Trophoblast cell (in vitro differentiated cells and primary cell): ENCODE data around the gene AGFG2.

Experiments
- DNase-seq, 2 donors: peaks; one replicate each; pipeline ENCODE4 v3.0.0-alpha.2; 2016
- H2AFZ ChIP-seq: 2 replicates; pipeline ENCODE4 v1.6.1; 2013; ENCODE audit warnings: low read length, moderate library complexity, mild to moderate bottlenecking; ENCODE audit not compliant: insufficient read depth, poor library complexity
- H2AK5ac ChIP-seq: 2 replicates; pipeline ENCODE4 v1.6.1; 2013; ENCODE audit warnings: mild to moderate bottlenecking, low read length
- H2BK120ac ChIP-seq: 2 replicates; pipeline ENCODE4 v1.6.1; 2013; ENCODE audit warnings: low read length, mild to moderate bottlenecking, moderate library complexity; ENCODE audit not compliant: insufficient read depth, poor library complexity
- H2BK12ac ChIP-seq: 2 replicates; pipeline ENCODE4 v1.6.1; 2013; ENCODE audit warnings: mild to moderate bottlenecking, low read length, moderate library complexity
- H2BK5ac ChIP-seq: 2 replicates; pipeline ENCODE4 v1.6.1; 2013; ENCODE audit warnings: low read length, low read depth, moderate library complexity, mild to moderate bottlenecking; ENCODE audit not compliant: poor library complexity
- H3K14ac ChIP-seq: 2 replicates; pipeline ENCODE4 v1.6.1; 2013; ENCODE audit warnings: mild to moderate bottlenecking, low read length
- H3K18ac ChIP-seq: 2 replicates; pipeline ENCODE4 v1.6.1; 2013; ENCODE audit warnings: mild to moderate bottlenecking, low read length
- H3K23ac ChIP-seq: 2 replicates; pipeline ENCODE4 v1.6.1; 2013; ENCODE audit warnings: low read length
- H3K27ac ChIP-seq: 2 replicates; pipeline ENCODE4 v1.5.1; 2013; ENCODE audit warnings: low read depth, mild to moderate bottlenecking, inconsistent platforms, low read length, moderate library complexity
- H3K27me3 ChIP-seq: 2 replicates; pipeline ENCODE4 v1.6.1; 2013; ENCODE audit warnings: inconsistent platforms, mild to moderate bottlenecking, low read length, moderate library complexity; ENCODE audit not compliant: insufficient read depth
- H3K36me3 ChIP-seq, 2 experiments: 1 replicate in 1 of 2; 2 replicates in 1 of 2; pipeline ENCODE4 v1.6.1; 2013; ENCODE audit warnings: low read length in 2 of 2, mild to moderate bottlenecking in 2 of 2, moderate library complexity in 1 of 2; ENCODE audit not compliant: insufficient read depth in 2 of 2, control insufficient read depth in 1 of 2
- H3K4ac ChIP-seq: 2 replicates; pipeline ENCODE4 v1.6.1; 2013; ENCODE audit warnings: low read depth, mild to moderate bottlenecking, low read length, moderate library complexity
- H3K4me1 ChIP-seq, 2 experiments: 1 replicate in 1 of 2; 2 replicates in 1 of 2; pipeline ENCODE4 v1.6.1; 2013; ENCODE audit warnings: low read length in 2 of 2, mild to moderate bottlenecking in 2 of 2, moderate library complexity in 1 of 2; ENCODE audit not compliant: insufficient read depth in 2 of 2, control insufficient read depth in 1 of 2
- H3K4me2 ChIP-seq: 2 replicates; pipeline ENCODE4 v1.6.1; 2013; ENCODE audit warnings: inconsistent platforms, mild to moderate bottlenecking, low read length, moderate library complexity
- H3K4me3 ChIP-seq: 2 replicates; pipeline ENCODE4 v1.5.1; 2013; ENCODE audit warnings: mild to moderate bottlenecking, low read depth, low read length, inconsistent platforms
- H3K79me1 ChIP-seq: one replicate; pipeline ENCODE4 v1.6.1; 2013; ENCODE audit warnings: low read length
- H3K79me2 ChIP-seq: 2 replicates; pipeline ENCODE4 v1.6.1; 2013; ENCODE audit warnings: low read length, mild to moderate bottlenecking; ENCODE audit not compliant: control insufficient read depth, insufficient read depth, poor library complexity
- H3K9ac ChIP-seq: 2 replicates; pipeline ENCODE4 v1.6.1; 2013; ENCODE audit warnings: mild to moderate bottlenecking, low read length
- H3K9me3 ChIP-seq: 2 replicates; pipeline ENCODE4 v1.6.1; 2013; ENCODE audit warnings: low read depth, mild to moderate bottlenecking, control low read depth, inconsistent platforms, low read length; ENCODE audit not compliant: insufficient read depth
- H4K12ac ChIP-seq: 2 replicates; pipeline ENCODE4 v1.6.1; 2013; ENCODE audit warnings: low read depth, mild to moderate bottlenecking, low read length, moderate library complexity
- H4K8ac ChIP-seq: 2 replicates; pipeline ENCODE4 v1.6.1; 2013; ENCODE audit warnings: low read depth, mild to moderate bottlenecking, low read length, moderate library complexity
- H4K91ac ChIP-seq: one replicate; pipeline ENCODE4 v1.6.1; 2013; ENCODE audit warnings: low read depth, mild to moderate bottlenecking, low read length, moderate library complexity
- WGBS: extraction: QIAGEN DNeasy Blood & Tissue Kit; methylation state at CpG from one replicate; pipeline ENCODE4 v1.1.7; 2013; ENCODE audit warnings: missing lambda C conversion rate; ENCODE audit not compliant: insufficient read length, insufficient coverage; ENCODE audit errors: extremely low coverage; 5-methylcytosine and 5-hydroxymethylcytosine counted together

AGFG2 gene

DNA sequence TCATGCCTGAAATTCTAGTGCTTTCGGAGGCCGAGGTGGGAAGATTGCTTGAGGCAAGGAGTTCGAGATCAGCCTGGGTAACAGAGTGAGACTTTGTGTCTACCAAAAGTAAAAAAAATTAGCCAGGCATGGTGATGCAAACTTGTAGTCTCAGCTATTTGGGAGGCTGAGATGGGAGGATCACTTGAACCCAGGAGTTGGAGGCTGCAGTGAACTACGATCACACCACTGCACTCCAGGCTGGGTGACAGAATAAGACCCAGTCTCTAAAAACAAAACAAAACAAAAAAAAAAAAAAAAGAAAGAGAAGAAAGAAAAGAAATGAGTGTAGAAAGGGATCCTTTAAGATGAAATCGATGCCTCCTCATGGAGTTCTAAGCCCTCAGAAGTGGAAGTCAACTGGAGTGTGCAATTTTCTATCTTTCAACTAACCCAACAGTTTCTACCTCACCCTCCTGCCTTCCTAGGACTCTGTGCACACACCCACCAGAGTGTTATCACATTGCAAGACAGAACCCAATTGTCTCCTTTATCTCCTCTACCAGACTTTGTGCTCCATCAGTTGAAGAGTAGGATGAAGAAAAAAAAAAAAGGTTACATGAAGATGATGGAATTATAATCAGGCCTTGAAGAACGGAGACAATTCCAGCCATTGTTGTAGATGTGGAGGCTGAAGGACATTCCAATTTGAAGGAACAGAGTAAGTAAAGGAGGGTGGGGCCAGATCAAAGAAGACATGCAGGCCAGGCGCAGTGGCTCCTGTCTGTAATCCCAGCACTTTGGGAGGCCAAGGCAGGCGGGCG lies 28.4 kb upstream of the AGFG2 start:
- no peaks in the 10 kb centered on the region for H3K4me1 ChIP-seq
- no peaks in the 10 kb centered on the region for H3K79me2 ChIP-seq
- H3K36me3 ChIP-seq: no peaks in the 10 kb centered on the region
- H3K23ac ChIP-seq: no peak overlapping the region
- no peaks in the 10 kb centered on the region for H3K79me1 ChIP-seq
- H3K14ac ChIP-seq: no peak overlapping the region
- H2BK120ac ChIP-seq: no peak overlapping the region
- no peak overlapping the region for H3K18ac ChIP-seq
- H4K91ac ChIP-seq: no peak overlapping the region
- no peak overlapping the region for H3K4ac ChIP-seq
- no CpG with 5 or more reads among the region's 9 CpGs for whole genome bisulfite sequencing
- H3K9ac ChIP-seq: no peak overlapping the region
- H4K8ac ChIP-seq: no peak overlapping the region
- H2AFZ ChIP-seq: no peak overlapping the region
- H3K27me3 ChIP-seq: no peaks in the 10 kb centered on the region
- H3K27ac ChIP-seq: no peak overlapping the region
- no peak for DNase-seq
- no peak overlapping the region for H4K12ac ChIP-seq
- no peak overlapping the region for H3K4me2 ChIP-seq
- peaks cover 1% of the 10 kb centered on the region for H3K9me3 ChIP-seq
- no peak overlapping the region for H2BK12ac ChIP-seq
- H3K4me3 ChIP-seq: no peak overlapping the region
- H2BK5ac ChIP-seq: no peak overlapping the region
- H2AK5ac ChIP-seq: no peak overlapping the region

DNA sequence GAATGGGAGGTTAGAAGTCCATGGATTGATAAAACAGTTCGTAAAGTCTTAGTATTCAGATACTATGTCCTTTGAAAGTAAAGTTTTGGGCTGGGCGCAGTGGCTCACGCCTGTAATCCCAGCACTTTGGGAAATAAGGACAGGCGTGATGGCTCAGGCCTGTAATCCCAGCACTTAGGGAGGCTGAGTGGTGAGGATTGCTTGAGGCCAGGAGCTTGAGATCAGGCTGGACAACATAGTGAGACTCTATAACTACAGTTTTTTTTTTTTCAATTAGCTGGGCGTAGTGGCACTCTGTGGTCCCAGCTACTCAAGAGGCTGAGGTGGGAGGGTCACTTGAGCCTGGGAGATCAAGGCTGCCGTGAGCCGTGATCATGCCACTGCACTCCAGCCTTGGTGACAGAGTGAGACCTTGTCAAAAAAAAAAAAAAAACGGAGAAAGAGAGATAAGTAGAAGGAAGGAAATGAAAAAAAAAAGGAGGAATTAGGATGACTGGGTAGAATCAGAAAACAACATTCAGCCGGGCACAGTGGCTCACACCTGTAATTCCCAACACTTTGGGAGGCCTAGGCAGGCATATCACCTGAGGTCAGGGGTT lies 25.7 kb upstream of the AGFG2 start:
- H4K12ac ChIP-seq: no peak overlapping the region
- WGBS: no CpG with 5 or more reads among the region's 9 CpGs
- DNase-seq: no peak

DNA sequence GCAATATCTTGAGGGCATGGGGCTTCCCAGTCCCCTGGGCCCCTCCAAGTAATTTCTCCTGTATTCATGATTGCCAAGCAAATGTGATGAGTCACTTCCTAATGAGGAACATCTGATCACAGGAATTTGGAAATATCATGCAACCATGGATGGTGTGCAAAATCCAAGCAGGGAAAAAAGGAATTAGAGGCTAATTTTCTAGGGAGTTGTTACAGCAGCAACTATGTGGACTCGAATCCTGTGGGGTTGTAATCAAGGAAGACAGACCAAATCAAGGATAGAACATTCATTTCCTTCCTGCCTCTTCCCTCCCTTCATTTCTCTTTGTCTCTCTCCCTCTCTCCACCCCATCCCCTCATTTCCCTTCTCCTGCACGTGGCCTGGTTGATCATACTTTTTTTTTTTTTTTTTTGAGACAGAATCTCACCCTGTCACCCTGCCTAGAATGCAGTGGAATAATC lies 23.9 kb upstream of the AGFG2 start:
- Histone ChIP-seq H4K12ac (no peak overlapping the region), H3K14ac (no peak overlapping the region), H3K23ac (no peak overlapping the region), H3K36me3 (no peaks in the 10 kb centered on the region), H3K9me3 (peaks cover 1% of the 10 kb centered on the region), H3K79me2 (no peaks in the 10 kb centered on the region), H3K18ac (no peak overlapping the region), H3K9ac (no peak overlapping the region), H2BK5ac (no peak overlapping the region), H4K8ac (no peak overlapping the region), H3K4me3 (no peak overlapping the region), H3K4me1 (no peaks in the 10 kb centered on the region), H4K91ac (no peak overlapping the region), H3K79me1 (no peaks in the 10 kb centered on the region), H2BK120ac (no peak overlapping the region), H3K27ac (no peak overlapping the region), H3K4ac (no peak overlapping the region), H3K4me2 (no peak overlapping the region), H2AK5ac (no peak overlapping the region), H3K27me3 (no peaks in the 10 kb centered on the region), H2BK12ac (no peak overlapping the region), H2AFZ (no peak overlapping the region)
- no CpG with 5 or more reads among the region's 2 CpGs for WGBS
- DNase-seq: no peak

More for the DNA sequence above, 25.7 kb upstream of the AGFG2 start:
- H2BK12ac ChIP-seq: no peak overlapping the region
- no peaks in the 10 kb centered on the region for H3K36me3 ChIP-seq
- H3K18ac ChIP-seq: no peak overlapping the region
- H4K8ac ChIP-seq: no peak overlapping the region
- no peak overlapping the region for H3K4me3 ChIP-seq
- H2BK5ac ChIP-seq: no peak overlapping the region
- no peak overlapping the region for H2AK5ac ChIP-seq
- H3K27ac ChIP-seq: no peak overlapping the region
- peaks cover 1% of the 10 kb centered on the region for H3K9me3 ChIP-seq
- H3K9ac ChIP-seq: no peak overlapping the region
- H3K79me1 ChIP-seq: no peaks in the 10 kb centered on the region
- no peak overlapping the region for H2AFZ ChIP-seq
- H3K4me1 ChIP-seq: no peaks in the 10 kb centered on the region
- no peaks in the 10 kb centered on the region for H3K79me2 ChIP-seq
- H3K4me2 ChIP-seq: no peak overlapping the region
- H3K14ac ChIP-seq: no peak overlapping the region
- no peaks in the 10 kb centered on the region for H3K27me3 ChIP-seq
- H4K91ac ChIP-seq: no peak overlapping the region
- no peak overlapping the region for H3K4ac ChIP-seq
- no peak overlapping the region for H2BK120ac ChIP-seq
- no peak overlapping the region for H3K23ac ChIP-seq

DNA sequence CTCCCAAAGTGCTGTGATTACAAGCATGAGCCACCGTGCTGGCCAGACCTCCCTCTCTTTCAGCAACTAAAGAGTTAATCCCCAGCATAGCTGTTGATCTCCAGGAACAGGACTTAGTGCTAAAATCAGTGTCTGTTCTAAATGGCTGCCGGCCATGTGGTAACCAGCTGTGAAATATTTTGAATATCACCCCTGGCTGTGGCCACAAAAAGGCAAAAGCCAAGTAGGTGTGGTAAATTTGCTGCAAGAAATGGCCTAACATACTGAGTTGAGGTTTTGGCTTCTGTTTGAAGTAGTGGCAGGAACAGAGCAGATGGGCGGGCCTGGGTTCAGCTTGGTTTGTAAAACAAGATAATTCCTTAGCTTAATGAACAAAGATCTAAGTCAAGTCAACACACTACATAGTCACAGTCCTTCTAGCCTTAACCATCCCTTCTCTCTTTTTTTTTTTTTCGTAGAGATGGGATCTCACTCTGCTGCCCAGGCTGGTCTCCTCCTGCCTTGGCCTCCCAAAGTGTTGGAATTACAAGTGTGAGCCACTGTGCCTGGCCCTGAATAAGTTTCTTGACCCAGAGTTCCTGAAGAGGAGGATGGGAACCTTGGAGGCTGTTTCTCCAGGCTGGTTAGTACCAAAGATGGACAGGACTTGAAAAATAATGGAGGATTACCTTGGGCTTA lies 22.7 kb upstream of the AGFG2 start:
- Histone ChIP-seq H3K27me3 (no peaks in the 10 kb centered on the region), H3K36me3 (no peaks in the 10 kb centered on the region), H3K18ac (no peak overlapping the region), H3K27ac (no peak overlapping the region), H3K4ac (no peak overlapping the region), H3K79me2 (no peaks in the 10 kb centered on the region), H2AK5ac (no peak overlapping the region), H3K79me1 (no peaks in the 10 kb centered on the region), H3K9ac (no peak overlapping the region), H2BK120ac (no peak overlapping the region), H4K8ac (no peak overlapping the region), H3K4me1 (no peaks in the 10 kb centered on the region), H3K14ac (no peak overlapping the region), H4K91ac (no peak overlapping the region), H2AFZ (no peak overlapping the region), H3K4me2 (no peak overlapping the region), H3K9me3 (peaks cover 1% of the 10 kb centered on the region), H3K4me3 (no peak overlapping the region), H3K23ac (no peak overlapping the region), H2BK12ac (no peak overlapping the region), H4K12ac (no peak overlapping the region), H2BK5ac (no peak overlapping the region)
- DNase-seq: no peak
- WGBS: no CpG with 5 or more reads among the region's 4 CpGs
